Esophagus squamous epithelium (tissue), 5 donors: ENCODE data around the gene GPBP1L1. TPM values are rescaled to one million over a fixed set of nuclear protein-coding genes. Genes with fewer than 3 reads are reported as not detected.
A peak's percentile ranks its signal among the peaks of the same experiment; 100 is the strongest.
"Not testable (repeated sequence)": the region's sequence is repeated elsewhere in the genome, so short reads cannot be mapped to it uniquely, and the experiment has no call there.

ENCODE experiments used
- DNase-seq: peaks from one replicate; lab custom pipeline; 2025; lab: John Stamatoyannopoulos, UW
- H3K27ac ChIP-seq, 4 donors: fragments of 200-600 bp; sonication (generic); one replicate each; pipeline ENCODE4 v1.5.1; 2016 to 2019; ENCODE audit warnings: mild to moderate bottlenecking in 1 of 4
- H3K27me3 ChIP-seq, 4 donors: fragments of 200-600 bp; sonication (generic); 1 replicate in 3 of 4; 2 replicates in 1 of 4; pipeline versions ENCODE4 v1.5.1 to v1.6.0; 2017 to 2021; ENCODE audit warnings: antibody characterized with exemption in 1 of 4
- H3K36me3 ChIP-seq, 3 donors: fragments of 200-600 bp; sonication (generic); one replicate each; pipeline ENCODE4 v1.5.1; 2016 to 2019
- H3K4me1 ChIP-seq, 3 donors: fragments of 200-600 bp; sonication (generic); one replicate each; pipeline ENCODE4 v1.5.1; 2017 to 2019
- H3K4me3 ChIP-seq, 4 donors: fragments of 200-600 bp; sonication (generic); 1 replicate in 3 of 4; 2 replicates in 1 of 4; pipeline ENCODE4 v1.5.1; 2016 to 2019; ENCODE audit warnings: mild to moderate bottlenecking in 2 of 4, moderate library complexity in 1 of 4
- H3K9me3 ChIP-seq, 3 donors: fragments of 200-600 bp; sonication (generic); one replicate each; pipeline ENCODE4 v1.5.1; 2016 to 2019
- CTCF ChIP-seq, 6 experiments: fragments of 450-650 bp in 4 of 6; fragments of 200-600 bp in 2 of 6; sonication (generic) in 2 of 6; IDR thresholded peaks; one replicate each; pipeline ENCODE4 v1.5.1; 2016 to 2019; ENCODE audit warnings: antibody characterized with exemption in 6 of 6, mild to moderate bottlenecking in 4 of 6, moderate library complexity in 4 of 6
- POLR2A ChIP-seq, 4 donors: fragments of 450-650 bp; IDR thresholded peaks; one replicate each; pipeline ENCODE4 v1.6.1; 2017; ENCODE audit warnings: antibody characterized with exemption in 4 of 4, mild to moderate bottlenecking in 4 of 4, moderate library complexity in 3 of 4
- WGBS, 2 donors: methylation state at CpG; one replicate each; pipeline ENCODE4 v1.1.5; 2018; 5-methylcytosine and 5-hydroxymethylcytosine counted together
- intact Hi-C: fragments of 100-400 bp; cut with DNase I; formaldehyde crosslinking; loops from one replicate; pipeline ENCODE4 v1.15.0; 2022
- total RNA-seq, 4 donors: library from RNA; depleted of rRNA; stranded (reverse); fragments of >200 nt; gene quantifications; one replicate each; pipeline ENCODE4 v1.1.0, GENCODE V29; 2016
- donor health status: DM: yes; HTN: yes; CAD: no.

The GPBP1L1 gene
- total RNA-seq, 4 donors from 2014 or later, result 67.3 to 139 (median 97.7) TPM

- Histone ChIP-seq H3K27ac (no peak overlapping the region), H3K4me3 (no peak overlapping the region), H3K9me3 (no peaks in the 10 kb centered on the region), H3K27me3 (no peaks in the 10 kb centered on the region), H3K36me3 (peaks cover 0 to 79% (median 0%) of the 10 kb centered on the region in 3 donors), H3K4me1 (no peaks in the 10 kb centered on the region)
- intact Hi-C loops, result no loop called here
- TF ChIP-seq POLR2A (IDR thresholded peaks at IDR 0.05) (no peak), CTCF (IDR thresholded peaks at IDR 0.05) (no peak)
- WGBS, 2 donors, result 91 to 95% methylated on average over 3 of the region's 3 CpGs
- DNase-seq, result no peak
Observed at GRCh38 chr1:45716700-45717099, 30.4 kb upstream of the GPBP1L1 start.

GRCh38 chr1:45713711-45714110 is 27.4 kb upstream of the GPBP1L1 start:
- WGBS, 2 donors, result 67 to 68% methylated on average over 3 of the region's 3 CpGs
- H3K9me3 ChIP-seq, result no peaks in the 10 kb centered on the region
- H3K4me1 ChIP-seq, result no peaks in the 10 kb centered on the region
- intact Hi-C loops, result no loop called here
- H3K27ac ChIP-seq, result no peak overlapping the region
- no peak for TF ChIP-seq POLR2A (IDR thresholded peaks at IDR 0.05)
- TF ChIP-seq CTCF (IDR thresholded peaks at IDR 0.05), result no peak
- no peak for DNase-seq
- H3K4me3 ChIP-seq, result no peak overlapping the region
- no peaks in the 10 kb centered on the region for H3K27me3 ChIP-seq
- peaks cover 0 to 81% (median 0%) of the 10 kb centered on the region in 3 donors for H3K36me3 ChIP-seq

GRCh38 chr1:45704637-45705036 is 18.3 kb upstream of the GPBP1L1 start:
- Histone ChIP-seq H3K36me3 (peaks cover 0 to 59% (median 0%) of the 10 kb centered on the region in 3 donors), H3K4me1 (no peaks in the 10 kb centered on the region), H3K27ac (no peak overlapping the region), H3K4me3 (no peak overlapping the region), H3K9me3 (no peaks in the 10 kb centered on the region), H3K27me3 (no peaks in the 10 kb centered on the region)
- TF ChIP-seq POLR2A (IDR thresholded peaks at IDR 0.05), result no peak
- no peak for TF ChIP-seq CTCF (IDR thresholded peaks at IDR 0.05)
- intact Hi-C loops, result no loop called here
- 91 to 95% methylated on average over 1 of the region's 1 CpG for WGBS, 2 donors
- DNase-seq, result no peak

- Histone ChIP-seq H3K9me3 (no peaks in the 10 kb centered on the region), H3K4me1 (peaks cover 0 to 5% (median 3%) of the 10 kb centered on the region in 3 donors), H3K4me3 (no peak overlapping the region), H3K27me3 (no peaks in the 10 kb centered on the region), H3K36me3 (peaks cover 6 to 97% (median 34%) of the 10 kb centered on the region in 3 donors), H3K27ac (peak overlapping the region in 1 of 4 donors; percentile 5)
- 85 to 87% methylated on average over 7 of the region's 7 CpGs for WGBS, 2 donors
- TF ChIP-seq CTCF (IDR thresholded peaks at IDR 0.05) (no peak), POLR2A (IDR thresholded peaks at IDR 0.05) (no peak)
- intact Hi-C loops, result no loop called here
- no peak for DNase-seq
Observed at GRCh38 chr1:45694823-45695222, 8.5 kb upstream of the GPBP1L1 start.

GRCh38 chr1:45693811-45694210 is 7.5 kb upstream of the GPBP1L1 start:
- intact Hi-C loops, H3K27me3 ChIP-seq, H3K9me3 ChIP-seq, H3K27ac ChIP-seq, DNase-seq, H3K4me3 ChIP-seq: not testable (repeated sequence)
- Histone ChIP-seq H3K4me1 (peaks cover 9 to 15% (median 13%) of the 10 kb centered on the region in 3 donors), H3K36me3 (peaks cover 6 to 89% (median 34%) of the 10 kb centered on the region in 3 donors)
- 80 to 87% methylated on average over 8 of the region's 8 CpGs for WGBS, 2 donors
